GM12801 (cell line): ENCODE measurements around the gene ANP32A.

ENCODE experiments used
- CTCF ChIP-seq: IDR thresholded peaks from one replicate; pipeline ENCODE4 v1.5.1; 2011; ENCODE audit warnings: control low read depth; ENCODE audit not compliant: insufficient read length; ENCODE audit errors: extremely low read depth

ANP32A gene

GRCh38 chr15:68733666-68734065, 87.0 kb downstream of the ANP32A start:
- TF ChIP-seq CTCF, result no peak

- TF ChIP-seq CTCF, result no peak
Measured at GRCh38 chr15:68732451-68732850, 88.2 kb downstream of the ANP32A start.

GRCh38 chr15:68730976-68731897, 89.5 kb downstream of the ANP32A start:
- TF ChIP-seq CTCF, result no peak

- TF ChIP-seq CTCF, result no peak
Measured at GRCh38 chr15:68730471-68730919, 90.2 kb downstream of the ANP32A start.

GRCh38 chr15:68729789-68730411, 90.8 kb downstream of the ANP32A start:
- TF ChIP-seq CTCF, result no peak
